Activated naive CD8-positive, alpha-beta T cell treated with anti-CD3 and anti-CD28 coated beads, Interleukin-2, amount 50 U/mL, for 24 hours (primary cell): Measurements from ENCODE around the gene ZNF407.
A peak's percentile ranks its signal among the peaks of the same experiment; 100 is the strongest.

ENCODE experiments used
- ATAC-seq: fragments of 150-1000 bp; cut with Tn5 transposase; one replicate; pipeline ENCODE4 v1.10.0; 2021
- DNase-seq: peaks from one replicate; pipeline ENCODE4 v3.0.0; 2021
- H3K27ac Mint-ChIP-seq: one replicate; pipeline ENCODE4 v1.8.0; 2021; ENCODE audit warnings: mild to moderate bottlenecking, mixed read lengths
- H3K27me3 Mint-ChIP-seq: one replicate; pipeline ENCODE4 v1.8.0; 2021; ENCODE audit warnings: mixed read lengths
- H3K36me3 Mint-ChIP-seq: one replicate; pipeline ENCODE4 v1.8.0; 2021; ENCODE audit warnings: low read depth, mixed read lengths
- H3K4me1 Mint-ChIP-seq: one replicate; pipeline ENCODE4 v1.8.0; 2021; ENCODE audit warnings: mixed read lengths
- H3K4me3 Mint-ChIP-seq: one replicate; pipeline ENCODE4 v1.8.0; 2021; ENCODE audit warnings: mild to moderate bottlenecking, moderate library complexity, mixed read lengths
- H3K9me3 Mint-ChIP-seq: one replicate; pipeline ENCODE4 v1.8.0; 2021; ENCODE audit warnings: mixed read lengths

ZNF407 gene

GRCh38 chr18:74800098-74800497, 202.4 kb downstream of the ZNF407 start:
- Mint-ChIP-seq H3K9me3 (no peaks in the 10 kb centered on the region), H3K4me3 (no peak overlapping the region), H3K36me3 (peaks cover 1% of the 10 kb centered on the region)

GRCh38 chr18:74803117-74803516, 205.4 kb downstream of the ZNF407 start:
- ATAC-seq: no peak
- Mint-ChIP-seq H3K27ac (no peak overlapping the region), H3K36me3 (peaks cover 3% of the 10 kb centered on the region), H3K4me1 (peaks cover 14% of the 10 kb centered on the region), H3K4me3 (no peak overlapping the region), H3K9me3 (no peaks in the 10 kb centered on the region), H3K27me3 (no peaks in the 10 kb centered on the region)
- DNase-seq: no peak

More at GRCh38 chr18:74800098-74800497, 202.4 kb downstream of the ZNF407 start:
- H3K4me1 Mint-ChIP-seq: peaks cover 14% of the 10 kb centered on the region
- ATAC-seq (no peak), DNase-seq (no peak)
- no peak overlapping the region for H3K27ac Mint-ChIP-seq
- H3K27me3 Mint-ChIP-seq: no peaks in the 10 kb centered on the region

- Mint-ChIP-seq H3K4me1 (peaks cover 9% of the 10 kb centered on the region), H3K4me3 (no peak overlapping the region), H3K36me3 (peaks cover 3% of the 10 kb centered on the region), H3K9me3 (no peaks in the 10 kb centered on the region), H3K27me3 (no peaks in the 10 kb centered on the region), H3K27ac (no peak overlapping the region)
- DNase-seq: no peak
- no peak for ATAC-seq
Measured at GRCh38 chr18:74803769-74804168, 206.1 kb downstream of the ZNF407 start.

- Mint-ChIP-seq H3K36me3 (peaks cover 3% of the 10 kb centered on the region), H3K27ac (no peak overlapping the region), H3K4me1 (peaks cover 9% of the 10 kb centered on the region), H3K27me3 (no peaks in the 10 kb centered on the region), H3K9me3 (no peaks in the 10 kb centered on the region), H3K4me3 (no peak overlapping the region)
- ATAC-seq: no peak
- DNase-seq: no peak
Measured at GRCh38 chr18:74804677-74805076, 207.0 kb downstream of the ZNF407 start.

- ATAC-seq (no peak), DNase-seq (no peak)
- no peaks in the 10 kb centered on the region for H3K27me3 Mint-ChIP-seq
- H3K4me3 Mint-ChIP-seq: no peak overlapping the region
- H3K9me3 Mint-ChIP-seq: no peaks in the 10 kb centered on the region
- peaks cover 3% of the 10 kb centered on the region for H3K36me3 Mint-ChIP-seq
- H3K27ac Mint-ChIP-seq: no peak overlapping the region
- H3K4me1 Mint-ChIP-seq: peaks cover 9% of the 10 kb centered on the region
Measured at GRCh38 chr18:74806073-74806472, 208.4 kb downstream of the ZNF407 start.

GRCh38 chr18:74806700-74807416, 209.2 kb downstream of the ZNF407 start:
- no peaks in the 10 kb centered on the region for H3K27me3 Mint-ChIP-seq
- ATAC-seq (peak; percentile 83), DNase-seq (no peak)
- peaks cover 9% of the 10 kb centered on the region for H3K4me1 Mint-ChIP-seq
- H3K4me3 Mint-ChIP-seq: no peak overlapping the region
- no peaks in the 10 kb centered on the region for H3K9me3 Mint-ChIP-seq
- H3K36me3 Mint-ChIP-seq: peaks cover 3% of the 10 kb centered on the region
- peak overlapping the region; percentile 20 for H3K27ac Mint-ChIP-seq

GRCh38 chr18:74817576-74817975, 219.9 kb downstream of the ZNF407 start:
- H3K4me3 Mint-ChIP-seq: no peak overlapping the region
- H3K27me3 Mint-ChIP-seq: no peaks in the 10 kb centered on the region
- DNase-seq (no peak), ATAC-seq (no peak)
- peaks cover 2% of the 10 kb centered on the region for H3K4me1 Mint-ChIP-seq
- H3K36me3 Mint-ChIP-seq: peaks cover 13% of the 10 kb centered on the region
- no peak overlapping the region for H3K27ac Mint-ChIP-seq
- H3K9me3 Mint-ChIP-seq: no peaks in the 10 kb centered on the region

- H3K36me3 Mint-ChIP-seq: peaks cover 20% of the 10 kb centered on the region
Measured at GRCh38 chr18:74818516-74819175, 221.0 kb downstream of the ZNF407 start.

GRCh38 chr18:74819433-74820059, 221.9 kb downstream of the ZNF407 start:
- Mint-ChIP-seq H3K36me3 (peaks cover 22% of the 10 kb centered on the region), H3K27ac (no peak overlapping the region), H3K4me1 (no peaks in the 10 kb centered on the region), H3K9me3 (no peaks in the 10 kb centered on the region), H3K4me3 (no peak overlapping the region), H3K27me3 (no peaks in the 10 kb centered on the region)
- ATAC-seq (peak; percentile 46), DNase-seq (no peak)

More at GRCh38 chr18:74818516-74819175, 221.0 kb downstream of the ZNF407 start:
- H3K9me3 Mint-ChIP-seq: no peaks in the 10 kb centered on the region
- H3K27me3 Mint-ChIP-seq: no peaks in the 10 kb centered on the region
- ATAC-seq: no peak
- no peak overlapping the region for H3K4me3 Mint-ChIP-seq
- H3K27ac Mint-ChIP-seq: no peak overlapping the region
- DNase-seq: no peak
- H3K4me1 Mint-ChIP-seq: no peaks in the 10 kb centered on the region

- Mint-ChIP-seq H3K9me3 (no peaks in the 10 kb centered on the region), H3K27ac (no peak overlapping the region), H3K4me1 (peaks cover 1% of the 10 kb centered on the region), H3K36me3 (peaks cover 22% of the 10 kb centered on the region), H3K27me3 (no peaks in the 10 kb centered on the region), H3K4me3 (no peak overlapping the region)
- ATAC-seq (no peak), DNase-seq (no peak)
Measured at GRCh38 chr18:74820160-74820780, 222.6 kb downstream of the ZNF407 start.

GRCh38 chr18:74825460-74825859, 227.8 kb downstream of the ZNF407 start:
- H3K36me3 Mint-ChIP-seq: peaks cover 22% of the 10 kb centered on the region
- ATAC-seq: no peak
- H3K4me1 Mint-ChIP-seq: peaks cover 1% of the 10 kb centered on the region
- no peak overlapping the region for H3K4me3 Mint-ChIP-seq
- no peak for DNase-seq
- H3K9me3 Mint-ChIP-seq: no peaks in the 10 kb centered on the region
- H3K27ac Mint-ChIP-seq: no peak overlapping the region
- no peaks in the 10 kb centered on the region for H3K27me3 Mint-ChIP-seq

- Mint-ChIP-seq H3K4me3 (no peak overlapping the region), H3K9me3 (no peaks in the 10 kb centered on the region), H3K27ac (no peak overlapping the region), H3K4me1 (peaks cover 1% of the 10 kb centered on the region), H3K36me3 (peaks cover 20% of the 10 kb centered on the region), H3K27me3 (no peaks in the 10 kb centered on the region)
- DNase-seq (no peak), ATAC-seq (no peak)
Measured at GRCh38 chr18:74826572-74826971, 228.9 kb downstream of the ZNF407 start.

- Mint-ChIP-seq H3K9me3 (no peaks in the 10 kb centered on the region), H3K4me1 (peaks cover 4% of the 10 kb centered on the region), H3K27me3 (no peaks in the 10 kb centered on the region), H3K4me3 (no peak overlapping the region), H3K27ac (no peak overlapping the region), H3K36me3 (peaks cover 11% of the 10 kb centered on the region)
- ATAC-seq (no peak), DNase-seq (no peak)
Measured at GRCh38 chr18:74828200-74828599, 230.5 kb downstream of the ZNF407 start.

- H3K4me1 Mint-ChIP-seq: peaks cover 17% of the 10 kb centered on the region
- no peaks in the 10 kb centered on the region for H3K27me3 Mint-ChIP-seq
- H3K4me3 Mint-ChIP-seq: no peak overlapping the region
- DNase-seq (no peak), ATAC-seq (no peak)
- peaks cover 12% of the 10 kb centered on the region for H3K36me3 Mint-ChIP-seq
- H3K9me3 Mint-ChIP-seq: no peaks in the 10 kb centered on the region
- H3K27ac Mint-ChIP-seq: no peak overlapping the region
Measured at GRCh38 chr18:74831571-74832250, 234.0 kb downstream of the ZNF407 start.
